HepG2 (cell line): ENCODE data around the gene COPS6. TPM values are rescaled to one million over a fixed set of nuclear protein-coding genes. Genes with fewer than 3 reads are reported as not detected.

Experiments used
- BORCS8-MEF2B ChIP-seq: sonication (generic); formaldehyde crosslinking; IDR thresholded peaks from 2 replicates; pipeline ENCODE4 v1.8.0; 2022; ENCODE audit warnings: mild to moderate bottlenecking, missing genetic modification reagents
- ERF ChIP-seq: IDR thresholded peaks from 2 replicates; pipeline ENCODE4 v1.6.1; 2018; ENCODE audit warnings: missing biosample characterization, missing genetic modification reagents
- ETV6 ChIP-seq: sonication (generic); formaldehyde crosslinking; conservative IDR thresholded peaks from 2 replicates; pipeline ENCODE4 v1.4.0; 2020; ENCODE audit warnings: missing genetic modification reagents
- GABPB1 ChIP-seq: IDR thresholded peaks from 2 replicates; pipeline ENCODE4 v1.6.1; 2016; ENCODE audit warnings: mild to moderate bottlenecking, missing genetic modification reagents, moderate library complexity, missing compliant biosample characterization
- IRF2 ChIP-seq: IDR thresholded peaks from 2 replicates; pipeline ENCODE4 v1.6.1; 2018; ENCODE audit warnings: missing genetic modification reagents, missing compliant biosample characterization
- KAT8 ChIP-seq: IDR thresholded peaks from 2 replicates; pipeline ENCODE4 v1.6.1; 2016; ENCODE audit warnings: missing genetic modification reagents, missing compliant biosample characterization
- MAF1 ChIP-seq: sonication (generic); formaldehyde crosslinking; IDR thresholded peaks from 2 replicates; pipeline ENCODE4 v1.5.0; 2020; ENCODE audit warnings: missing genetic modification reagents, borderline replicate concordance
- MIER3 ChIP-seq: IDR thresholded peaks from 2 replicates; pipeline ENCODE4 v1.6.1; 2016; ENCODE audit warnings: missing compliant biosample characterization, borderline replicate concordance
- NR3C1 ChIP-seq: sonication (generic); formaldehyde crosslinking; IDR thresholded peaks from 2 replicates; pipeline ENCODE4 v1.4.0; 2020; ENCODE audit warnings: missing genetic modification reagents
- POLR2G ChIP-seq: fragments of 200-400 bp; formaldehyde crosslinking; IDR thresholded peaks from 2 replicates; pipeline ENCODE4 v1.6.1; 2018; ENCODE audit warnings: mild to moderate bottlenecking, low read depth, low read length, moderate library complexity
- RAD21 ChIP-seq: fragments of 450-650 bp; formaldehyde crosslinking; IDR thresholded peaks from 2 replicates; pipeline ENCODE4 v1.5.0; 2020; ENCODE audit warnings: mild to moderate bottlenecking
- XRCC5 ChIP-seq: fragments of 200-400 bp; formaldehyde crosslinking; optimal IDR thresholded peaks from 2 replicates; pipeline ENCODE3; 2017; ENCODE audit warnings: mild to moderate bottlenecking, low read length
- ZMYM3 ChIP-seq: sonication (generic); formaldehyde crosslinking; IDR thresholded peaks from 2 replicates; pipeline ENCODE4 v1.5.1; 2020; ENCODE audit warnings: mild to moderate bottlenecking, missing genetic modification reagents
- ZNF121 ChIP-seq: sonication (generic); formaldehyde crosslinking; IDR thresholded peaks from 2 replicates; pipeline ENCODE4 v1.5.0; 2020; ENCODE audit warnings: mild to moderate bottlenecking, missing genetic modification reagents
- ZNF350 ChIP-seq: sonication (generic); formaldehyde crosslinking; IDR thresholded peaks from 2 replicates; pipeline ENCODE4 v1.4.0; 2020; ENCODE audit warnings: mild to moderate bottlenecking, low read depth, missing genetic modification reagents, borderline replicate concordance
- ZNF441 ChIP-seq: sonication (generic); formaldehyde crosslinking; IDR thresholded peaks from 2 replicates; pipeline ENCODE4 v1.7.0; 2021; ENCODE audit warnings: missing genetic modification reagents, borderline replicate concordance
- ZNF501 ChIP-seq: sonication (generic); formaldehyde crosslinking; IDR thresholded peaks from 2 replicates; pipeline ENCODE4 v1.5.1; 2020; ENCODE audit warnings: mild to moderate bottlenecking, moderate library complexity, missing genetic modification reagents
- ZNF776 ChIP-seq: sonication (generic); formaldehyde crosslinking; IDR thresholded peaks from 2 replicates; pipeline ENCODE4 v1.4.0; 2020; ENCODE audit warnings: mild to moderate bottlenecking, missing genetic modification reagents
- ZNF777 ChIP-seq: sonication (generic); formaldehyde crosslinking; IDR thresholded peaks from 2 replicates; pipeline ENCODE4 v1.4.0; 2020; ENCODE audit warnings: missing genetic modification reagents
- ZNF83 ChIP-seq: sonication (generic); formaldehyde crosslinking; IDR thresholded peaks from 2 replicates; pipeline ENCODE4 v1.4.0; 2020; ENCODE audit warnings: missing genetic modification reagents, mild to moderate bottlenecking, borderline replicate concordance
- ZNF878 ChIP-seq: sonication (generic); formaldehyde crosslinking; IDR thresholded peaks from 2 replicates; pipeline ENCODE4 v1.8.1; 2023; ENCODE audit warnings: mild to moderate bottlenecking, missing genetic modification reagents, moderate library complexity
- polyA plus RNA-seq, 8 experiments: library from polyadenylated mRNA; depleted of rRNA in 3 of 8; stranded (reverse) in 7 of 8; unstranded in 1 of 8; fragments of >200 nt; fragmentation: Illumina TruSeq in 4 of 8; extraction: Trizol in 4 of 8; gene quantifications; 2 replicates each; pipeline versions ENCODE4 v1.2.1 to v1.2.3, GENCODE V29; 2011 to 2016; ENCODE audit warnings: low read depth in 4 of 8, missing spikeins in 1 of 8, mixed read lengths in 1 of 8; ENCODE audit not compliant: insufficient read depth in 1 of 8
- total RNA-seq, 5 experiments: library from RNA; depleted of rRNA; stranded (reverse); fragments of >200 nt; fragmentation: Illumina TruSeq; extraction: Trizol; gene quantifications; 2 replicates each; pipeline ENCODE4 v1.2.3, GENCODE V29; 2016; ENCODE audit warnings: low read depth in 1 of 5
- TF ChIP-seq, protein P1 (sequence below), 2 experiments: fragments of 450-650 bp in 1 of 2; sonication (generic) in 1 of 2; formaldehyde crosslinking; IDR thresholded peaks; 2 replicates each; pipeline versions ENCODE4 v1.5.0 to v1.8.0; 2020 to 2022; ENCODE audit warnings: mild to moderate bottlenecking in 1 of 2, missing genetic modification reagents in 1 of 2
- TF ChIP-seq, protein P2 (sequence below): sonication (generic); formaldehyde crosslinking; IDR thresholded peaks from 2 replicates; pipeline ENCODE4 v1.4.0; 2020; ENCODE audit warnings: mild to moderate bottlenecking, missing genetic modification reagents
- TF ChIP-seq, protein P3 (sequence below): sonication (generic); IDR thresholded peaks from 2 replicates; pipeline ENCODE4 v1.6.1; 2016; ENCODE audit warnings: low read depth, borderline replicate concordance

COPS6 gene
- total and polyA plus RNA-seq, 2 of the 13 experiments (the other 11 are each of a cell fraction or from before 2014, with no cell fraction given) = 33.4 to 117 TPM

DNA sequence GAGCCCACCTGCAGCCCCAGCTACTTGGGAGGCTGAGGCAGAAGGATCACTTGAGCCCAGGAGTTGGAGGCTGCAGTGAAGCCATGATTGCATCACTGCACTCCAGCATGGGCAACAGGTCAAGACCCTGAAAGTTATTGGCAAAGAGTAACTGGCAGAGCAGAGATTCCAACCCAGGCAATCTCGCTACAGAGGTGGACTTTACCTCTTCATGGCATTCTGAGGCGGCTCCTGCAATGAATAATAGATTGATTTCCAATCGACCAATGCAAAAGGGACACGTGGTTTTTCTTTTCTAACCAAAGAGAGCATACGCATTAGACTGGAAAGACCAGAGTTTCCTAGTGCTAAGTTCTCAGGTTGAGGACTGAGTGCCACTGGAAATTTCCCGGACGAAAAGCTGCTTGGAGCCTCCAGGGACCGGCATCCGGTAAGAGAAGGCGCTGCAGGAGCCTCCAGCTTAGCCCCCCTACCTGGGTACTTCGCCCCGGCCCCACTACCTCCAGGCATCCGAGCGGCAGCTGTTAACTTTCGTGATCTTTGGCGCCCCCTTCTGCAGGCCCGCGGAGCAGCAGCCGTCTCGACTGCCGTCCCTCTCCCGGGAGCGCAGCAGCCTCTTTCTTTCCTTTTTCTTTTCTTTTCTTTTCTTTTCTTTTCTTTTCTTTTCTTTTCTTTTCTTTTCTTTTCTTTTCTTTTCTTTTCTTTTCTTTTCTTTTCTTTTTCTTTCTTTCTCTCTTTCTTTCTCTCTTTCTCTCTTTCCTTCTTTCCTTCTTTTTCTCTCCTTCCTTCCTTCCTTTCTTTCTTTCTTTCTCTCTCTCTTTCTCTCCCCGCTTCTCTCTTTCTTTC, 42.1 kb downstream of the COPS6 start (continued):
- TF ChIP-seq KAT8 (CRISPR knock-in tag) (0 out of 2 replicates have a peak, but pooled peaks have one; percentile 15), ZNF350 (CRISPR knock-in tag) (peak; percentile 20; the same call in 1 of the 2 replicates), ZMYM3 (CRISPR knock-in tag) (peak; percentile 82), RAD21 (peak; percentile 81), GABPB1 (CRISPR knock-in tag) (peak; percentile 46; the same call in 1 of the 2 replicates), IRF2 (CRISPR knock-in tag) (0 out of 2 replicates have a peak, but pooled peaks have one; percentile 15), ZNF83 (CRISPR knock-in tag) (no peak), MIER3 (no peak), XRCC5 (peak; percentile 59), MAF1 (no peak), ERF (CRISPR knock-in tag) (peak; percentile 39; the same call in 1 of the 2 replicates), ETV6 (CRISPR knock-in tag) (no peak), BORCS8-MEF2B (CRISPR knock-in tag) (no peak), ZNF501 (peak; percentile 67), ZNF441 (CRISPR knock-in tag) (no peak), ZNF121 (CRISPR knock-in tag) (peak; percentile 85), ZNF878 (CRISPR knock-in tag) (no peak), POLR2G (no peak), ZNF776 (0 out of 2 replicates have a peak, but pooled peaks have one; percentile 28), NR3C1 (CRISPR knock-in tag) (no peak), ZNF777 (peak; percentile 40; the same call in 1 of the 2 replicates)
- TF ChIP-seq, protein P1, sequence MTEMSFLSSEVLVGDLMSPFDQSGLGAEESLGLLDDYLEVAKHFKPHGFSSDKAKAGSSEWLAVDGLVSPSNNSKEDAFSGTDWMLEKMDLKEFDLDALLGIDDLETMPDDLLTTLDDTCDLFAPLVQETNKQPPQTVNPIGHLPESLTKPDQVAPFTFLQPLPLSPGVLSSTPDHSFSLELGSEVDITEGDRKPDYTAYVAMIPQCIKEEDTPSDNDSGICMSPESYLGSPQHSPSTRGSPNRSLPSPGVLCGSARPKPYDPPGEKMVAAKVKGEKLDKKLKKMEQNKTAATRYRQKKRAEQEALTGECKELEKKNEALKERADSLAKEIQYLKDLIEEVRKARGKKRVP (CRISPR knock-in tag; IDR thresholded peaks at IDR 0.05) = peak in 1 of 2 experiments; percentile 84; a peak in 2 of 4 replicates
- TF ChIP-seq, protein P2, sequence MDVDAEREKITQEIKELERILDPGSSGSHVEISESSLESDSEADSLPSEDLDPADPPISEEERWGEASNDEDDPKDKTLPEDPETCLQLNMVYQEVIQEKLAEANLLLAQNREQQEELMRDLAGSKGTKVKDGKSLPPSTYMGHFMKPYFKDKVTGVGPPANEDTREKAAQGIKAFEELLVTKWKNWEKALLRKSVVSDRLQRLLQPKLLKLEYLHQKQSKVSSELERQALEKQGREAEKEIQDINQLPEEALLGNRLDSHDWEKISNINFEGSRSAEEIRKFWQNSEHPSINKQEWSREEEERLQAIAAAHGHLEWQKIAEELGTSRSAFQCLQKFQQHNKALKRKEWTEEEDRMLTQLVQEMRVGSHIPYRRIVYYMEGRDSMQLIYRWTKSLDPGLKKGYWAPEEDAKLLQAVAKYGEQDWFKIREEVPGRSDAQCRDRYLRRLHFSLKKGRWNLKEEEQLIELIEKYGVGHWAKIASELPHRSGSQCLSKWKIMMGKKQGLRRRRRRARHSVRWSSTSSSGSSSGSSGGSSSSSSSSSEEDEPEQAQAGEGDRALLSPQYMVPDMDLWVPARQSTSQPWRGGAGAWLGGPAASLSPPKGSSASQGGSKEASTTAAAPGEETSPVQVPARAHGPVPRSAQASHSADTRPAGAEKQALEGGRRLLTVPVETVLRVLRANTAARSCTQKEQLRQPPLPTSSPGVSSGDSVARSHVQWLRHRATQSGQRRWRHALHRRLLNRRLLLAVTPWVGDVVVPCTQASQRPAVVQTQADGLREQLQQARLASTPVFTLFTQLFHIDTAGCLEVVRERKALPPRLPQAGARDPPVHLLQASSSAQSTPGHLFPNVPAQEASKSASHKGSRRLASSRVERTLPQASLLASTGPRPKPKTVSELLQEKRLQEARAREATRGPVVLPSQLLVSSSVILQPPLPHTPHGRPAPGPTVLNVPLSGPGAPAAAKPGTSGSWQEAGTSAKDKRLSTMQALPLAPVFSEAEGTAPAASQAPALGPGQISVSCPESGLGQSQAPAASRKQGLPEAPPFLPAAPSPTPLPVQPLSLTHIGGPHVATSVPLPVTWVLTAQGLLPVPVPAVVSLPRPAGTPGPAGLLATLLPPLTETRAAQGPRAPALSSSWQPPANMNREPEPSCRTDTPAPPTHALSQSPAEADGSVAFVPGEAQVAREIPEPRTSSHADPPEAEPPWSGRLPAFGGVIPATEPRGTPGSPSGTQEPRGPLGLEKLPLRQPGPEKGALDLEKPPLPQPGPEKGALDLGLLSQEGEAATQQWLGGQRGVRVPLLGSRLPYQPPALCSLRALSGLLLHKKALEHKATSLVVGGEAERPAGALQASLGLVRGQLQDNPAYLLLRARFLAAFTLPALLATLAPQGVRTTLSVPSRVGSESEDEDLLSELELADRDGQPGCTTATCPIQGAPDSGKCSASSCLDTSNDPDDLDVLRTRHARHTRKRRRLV (CRISPR knock-in tag) = 0 out of 2 replicates have a peak, but pooled peaks have one; percentile 30
- TF ChIP-seq, protein P3, sequence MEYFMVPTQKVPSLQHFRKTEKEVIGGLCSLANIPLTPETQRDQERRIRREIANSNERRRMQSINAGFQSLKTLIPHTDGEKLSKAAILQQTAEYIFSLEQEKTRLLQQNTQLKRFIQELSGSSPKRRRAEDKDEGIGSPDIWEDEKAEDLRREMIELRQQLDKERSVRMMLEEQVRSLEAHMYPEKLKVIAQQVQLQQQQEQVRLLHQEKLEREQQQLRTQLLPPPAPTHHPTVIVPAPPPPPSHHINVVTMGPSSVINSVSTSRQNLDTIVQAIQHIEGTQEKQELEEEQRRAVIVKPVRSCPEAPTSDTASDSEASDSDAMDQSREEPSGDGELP = 0 out of 2 replicates have a peak, but pooled peaks have one; percentile 19
